CD4-positive, alpha-beta T cell treated with Interleukin-2 at 100 ng/mL for 4 hours (primary cell): ENCODE results near the gene EIF3J.
"Not testable (repeated sequence)": the region's sequence is repeated elsewhere in the genome, so short reads cannot be mapped to it uniquely, and the experiment has no call there.

Source experiments
- DNase-seq: peaks from one replicate; pipeline ENCODE4 v3.0.0-alpha.2; 2020; ENCODE audit warnings: low spot score

Gene EIF3J

DNA sequence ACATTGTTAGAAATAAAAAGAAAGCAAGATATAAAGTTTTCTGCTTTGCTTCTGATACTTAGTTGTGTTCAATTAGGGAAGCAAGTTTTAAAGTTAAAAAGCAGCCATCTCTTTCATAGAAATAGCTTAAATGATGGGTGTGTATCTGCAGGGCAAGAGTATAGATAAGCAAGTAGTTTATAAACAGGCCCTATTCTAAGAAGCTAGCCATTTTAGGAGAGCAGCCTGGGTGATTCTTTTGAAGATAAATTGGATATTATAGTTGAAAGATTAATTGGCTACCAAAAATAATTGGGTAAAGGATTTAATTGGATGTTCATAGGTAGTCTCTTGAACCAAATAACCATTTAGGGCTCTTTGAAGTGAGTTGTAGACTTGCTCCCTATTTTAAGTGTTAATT, 5.6 kb downstream of the EIF3J start:
- DNase-seq = no peak

DNA sequence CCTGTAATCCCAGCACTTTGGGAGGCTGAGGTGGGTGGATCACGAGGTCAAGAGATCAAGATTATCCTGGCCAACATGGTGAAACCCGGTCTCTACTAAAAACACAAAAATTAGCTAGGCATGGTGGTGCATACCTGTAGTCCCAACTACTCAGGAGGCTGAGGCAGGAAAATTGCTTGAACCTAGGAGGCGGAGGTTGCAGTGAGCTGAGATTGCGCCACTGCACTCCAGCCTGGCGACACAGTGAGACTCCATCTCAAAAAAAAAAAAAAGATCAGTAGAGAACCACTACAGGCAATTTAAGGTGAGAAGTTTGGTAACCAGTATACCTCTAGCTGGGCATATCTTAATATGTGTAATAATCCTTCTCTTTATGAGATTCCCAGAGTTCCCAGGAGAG, 7.8 kb downstream of the EIF3J start:
- DNase-seq = not testable (repeated sequence)

- DNase-seq = peak; percentile 50
Measured at GRCh38 chr15:44545913-44546802, 9.2 kb downstream of the EIF3J start.

DNA sequence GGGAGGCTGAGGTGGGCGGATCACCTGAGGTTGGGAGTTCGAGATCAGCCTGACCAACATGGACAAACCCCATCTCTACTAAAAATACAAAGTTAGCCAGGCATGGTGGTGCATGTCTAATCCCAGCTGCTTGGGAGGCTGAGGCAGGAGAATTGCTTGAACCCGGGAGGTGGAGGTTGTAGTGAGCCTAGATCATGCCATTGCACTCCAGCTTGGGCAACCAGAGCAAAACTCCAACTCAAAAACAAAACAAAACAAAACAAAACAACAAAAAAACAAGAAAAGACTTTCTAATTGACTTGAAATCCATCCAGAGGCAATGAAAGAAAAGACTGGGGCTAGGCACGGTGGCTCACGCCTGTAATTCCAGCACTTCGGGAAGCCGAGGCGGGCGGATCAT, 12.2 kb downstream of the EIF3J start:
- DNase-seq = not testable (repeated sequence)

DNA sequence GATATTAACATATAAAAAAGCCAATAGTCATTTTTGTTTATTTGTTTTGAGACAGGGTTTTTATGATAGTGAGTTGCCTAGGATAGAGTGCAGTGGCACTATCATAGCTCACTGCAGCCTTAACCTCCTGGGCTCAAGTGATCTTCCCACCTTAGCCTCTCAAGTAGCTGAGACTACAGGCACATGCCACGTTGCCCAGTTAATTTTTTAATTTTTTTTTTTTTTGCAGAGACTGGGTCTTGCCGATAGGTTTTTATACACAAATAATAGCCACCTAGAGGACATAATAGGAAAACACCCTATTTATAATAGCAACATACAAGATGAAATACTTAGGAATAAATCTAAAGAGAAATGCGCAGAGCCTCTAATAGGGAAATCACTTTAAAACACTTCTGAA, 13.3 kb downstream of the EIF3J start:
- DNase-seq = peak; percentile 16

GRCh38 chr15:44550734-44551133, 13.8 kb downstream of the EIF3J start:
- DNase-seq = no peak

- DNase-seq = no peak
Measured at GRCh38 chr15:44554934-44555723, 18.2 kb downstream of the EIF3J start.

DNA sequence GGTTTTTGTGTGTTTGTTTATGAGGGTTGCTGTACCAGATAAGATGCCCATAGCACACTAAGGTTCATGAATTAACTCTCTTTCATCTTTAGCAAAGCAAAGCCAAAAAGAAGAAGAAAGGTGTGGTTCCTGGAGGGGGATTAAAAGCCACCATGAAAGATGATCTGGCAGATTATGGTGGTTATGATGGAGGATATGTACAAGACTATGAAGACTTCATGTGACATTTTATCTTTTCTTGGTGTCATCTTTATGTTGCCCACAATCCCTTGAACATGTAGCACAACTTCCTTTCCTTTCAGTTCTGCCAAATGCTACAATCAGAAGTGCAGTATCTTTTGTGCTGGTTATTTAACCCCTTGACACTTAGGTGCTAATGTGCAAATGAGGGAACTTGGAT, 24.0 kb downstream of the EIF3J start:
- DNase-seq = not testable (repeated sequence)

GRCh38 chr15:44565387-44566154, 28.6 kb downstream of the EIF3J start:
- DNase-seq = no peak

GRCh38 chr15:44566155-44566540, 29.2 kb downstream of the EIF3J start:
- no peak for DNase-seq

- no peak for DNase-seq
Measured at GRCh38 chr15:44568338-44568737, 31.4 kb downstream of the EIF3J start.

GRCh38 chr15:44569316-44569715, 32.4 kb downstream of the EIF3J start:
- no peak for DNase-seq

- no peak for DNase-seq
Measured at GRCh38 chr15:44570361-44570760, 33.4 kb downstream of the EIF3J start.

DNA sequence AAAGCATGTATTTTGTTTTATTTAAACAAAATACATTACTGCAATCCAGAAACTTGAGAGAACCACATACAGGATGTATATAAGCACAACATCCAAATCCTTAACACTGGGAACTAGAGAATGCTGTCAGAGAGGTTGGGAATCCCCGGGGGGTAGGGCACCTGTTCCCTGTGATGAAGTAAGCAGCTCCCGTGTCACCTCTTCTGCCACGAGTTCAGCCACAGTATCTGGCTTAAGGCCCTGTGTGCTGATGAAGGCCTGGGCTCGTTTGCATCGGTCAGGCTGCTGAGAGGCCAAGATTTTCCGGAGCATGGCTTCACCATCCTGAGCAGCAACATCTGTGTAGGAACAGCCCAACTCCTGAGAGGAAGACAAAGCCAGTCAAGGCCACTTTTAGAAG, 36.4 kb downstream of the EIF3J start:
- no peak for DNase-seq

GRCh38 chr15:44574734-44575133, 37.8 kb downstream of the EIF3J start:
- no peak for DNase-seq

DNA sequence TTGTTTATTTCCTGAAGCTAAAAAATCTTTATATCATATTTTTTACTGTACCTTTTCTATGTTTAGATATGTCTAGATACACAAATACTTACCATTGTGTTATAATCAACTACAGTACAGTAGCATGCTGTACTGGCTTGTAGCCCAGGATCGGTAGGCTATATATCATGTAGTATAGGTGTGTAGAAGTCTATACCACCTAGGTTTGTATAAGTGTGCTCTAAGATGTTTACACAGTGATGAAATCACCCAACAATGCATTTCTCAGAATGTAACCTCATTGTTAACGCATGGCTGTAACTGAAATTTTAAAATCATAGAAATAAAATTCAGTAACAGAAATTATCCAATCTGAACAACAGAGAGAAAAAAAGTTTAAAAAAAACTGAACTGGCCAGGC, 43.2 kb downstream of the EIF3J start:
- no peak for DNase-seq

GRCh38 chr15:44584162-44584749, 47.3 kb downstream of the EIF3J start:
- DNase-seq = peak; percentile 63

- no peak for DNase-seq
Measured at GRCh38 chr15:44585633-44586032, 48.7 kb downstream of the EIF3J start.

GRCh38 chr15:44588541-44588940, 51.6 kb downstream of the EIF3J start:
- no peak for DNase-seq

- DNase-seq = no peak
Measured at GRCh38 chr15:44591326-44591725, 54.4 kb downstream of the EIF3J start.

DNA sequence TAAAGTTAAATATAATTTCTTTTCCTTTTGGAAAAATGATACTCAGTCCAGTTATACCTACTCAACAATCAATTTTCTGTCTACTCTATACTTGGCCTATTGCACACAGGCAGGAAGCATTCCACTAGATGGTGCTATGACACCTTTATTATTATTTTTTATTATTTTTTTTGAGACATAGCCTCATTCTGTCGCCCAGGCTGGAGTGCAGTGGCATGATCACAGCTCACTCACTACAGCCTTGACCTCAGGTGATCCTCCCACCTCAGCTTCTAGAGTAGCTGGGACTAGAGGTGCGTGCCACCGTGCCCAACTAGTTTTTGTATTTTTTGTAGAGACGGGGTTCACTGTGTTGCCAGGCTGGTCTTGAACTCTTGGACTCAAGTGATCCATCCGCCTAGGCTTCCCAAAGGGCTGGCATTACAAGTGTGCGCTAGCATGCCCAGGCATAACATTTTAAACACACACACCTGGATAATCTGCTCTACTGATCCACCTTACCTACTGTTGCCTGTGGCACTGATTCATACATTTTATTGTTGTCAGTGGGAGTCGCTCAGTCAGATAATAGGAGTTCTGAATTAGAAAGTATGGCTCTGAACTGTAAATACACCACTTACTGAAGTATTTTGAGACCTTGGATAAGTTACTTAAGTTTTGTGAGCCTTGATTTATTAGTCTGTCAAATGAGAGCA, 56.2 kb downstream of the EIF3J start:
- DNase-seq = peak; percentile 65
